ENCODE data around the gene POLR1H.

Gene POLR1H

GRCh38 chr6:30102414-30102969, 41.4 kb downstream of the POLR1H start:
- TF ChIP-seq ESRRG (CRISPR knock-in tag; IDR thresholded peaks at IDR 0.05) (no peak), ZNF70 (CRISPR knock-in tag; IDR thresholded peaks at IDR 0.05) (no peak), CSRNP3 (CRISPR knock-in tag; IDR thresholded peaks at IDR 0.05) (no peak), ARNTL (CRISPR knock-in tag; IDR thresholded peaks at IDR 0.05; ENCODE audit: borderline replicate concordance, low read depth) (no peak), CSDC2 (CRISPR knock-in tag; IDR thresholded peaks at IDR 0.05) (no peak), GLIS3 (CRISPR knock-in tag; IDR thresholded peaks at IDR 0.05) (no peak)
- ATAC-seq, result no peak

GRCh38 chr6:30102970-30103871, 42.2 kb downstream of the POLR1H start:
- no peak for TF ChIP-seq ZNF8 (CRISPR knock-in tag; IDR thresholded peaks at IDR 0.05)
- no peak for TF ChIP-seq CREB5 (CRISPR knock-in tag; IDR thresholded peaks at IDR 0.05; ENCODE audit: low read depth)
- TF ChIP-seq ZNF565 (CRISPR knock-in tag; conservative IDR thresholded peaks at IDR 0.05; ENCODE audit: low read depth), result no peak
- TF ChIP-seq PATZ1 (CRISPR knock-in tag; IDR thresholded peaks at IDR 0.05; ENCODE audit: borderline replicate concordance), result no peak
- no peak for TF ChIP-seq RARB (CRISPR knock-in tag; IDR thresholded peaks at IDR 0.05)
- no peak for TF ChIP-seq ZFP3 (CRISPR knock-in tag; IDR thresholded peaks at IDR 0.05)
- TF ChIP-seq POU6F1 (CRISPR knock-in tag; IDR thresholded peaks at IDR 0.05; ENCODE audit: borderline replicate concordance, low read depth), result no peak
- ATAC-seq, result peak; percentile 86

GRCh38 chr6:30103872-30104179, 42.8 kb downstream of the POLR1H start:
- no peak for TF ChIP-seq PATZ1 (CRISPR knock-in tag; IDR thresholded peaks at IDR 0.05; ENCODE audit: borderline replicate concordance)
- no peak for TF ChIP-seq ZFP3 (CRISPR knock-in tag; IDR thresholded peaks at IDR 0.05)
- no peak for TF ChIP-seq POU6F1 (CRISPR knock-in tag; IDR thresholded peaks at IDR 0.05; ENCODE audit: borderline replicate concordance, low read depth)
- no peak for TF ChIP-seq SNAI2 (CRISPR knock-in tag; IDR thresholded peaks at IDR 0.05)
- TF ChIP-seq GLIS3 (CRISPR knock-in tag; IDR thresholded peaks at IDR 0.05), result no peak
- no peak for TF ChIP-seq ZFP30 (CRISPR knock-in tag; IDR thresholded peaks at IDR 0.05)
- TF ChIP-seq ZNF70 (CRISPR knock-in tag; IDR thresholded peaks at IDR 0.05), result no peak
- ATAC-seq, result no peak

- ATAC-seq, result no peak
- TF ChIP-seq ZC3H10 (CRISPR knock-in tag; IDR thresholded peaks at IDR 0.05) (no peak), ZNF8 (CRISPR knock-in tag; IDR thresholded peaks at IDR 0.05) (no peak), BACH2 (CRISPR knock-in tag; IDR thresholded peaks at IDR 0.05; ENCODE audit: borderline replicate concordance) (no peak), POU6F1 (CRISPR knock-in tag; IDR thresholded peaks at IDR 0.05; ENCODE audit: borderline replicate concordance, low read depth) (no peak), CSDC2 (CRISPR knock-in tag; IDR thresholded peaks at IDR 0.05) (no peak), OSR1 (CRISPR knock-in tag; IDR thresholded peaks at IDR 0.05) (no peak), PPARA (CRISPR knock-in tag; IDR thresholded peaks at IDR 0.05; ENCODE audit: borderline replicate concordance) (no peak)
These were observed 43.6 kb downstream of the POLR1H start for GRCh38 chr6:30104661-30105060.

All from SK-N-SH treated with all-trans-retinoic acid at 6 μM for 48 hours (cell line).